ENCODE data around the gene HAND1.

GRCh38 chr5:154479160-154479943 lies 1.3 kb upstream of the HAND1 start:
- no peak for TF ChIP-seq CTCF (IDR thresholded peaks at IDR 0.05)
- TF ChIP-seq EZH2 (IDR thresholded peaks at IDR 0.05; ENCODE audit: borderline replicate concordance, insufficient read depth, low read depth, low read length, poor library complexity, severe bottlenecking), result no peak
